ENCODE data around the gene THAP4. TPM values are rescaled to one million over a fixed set of nuclear protein-coding genes. Genes with fewer than 3 reads are reported as not detected.

THAP4 gene, protein sequence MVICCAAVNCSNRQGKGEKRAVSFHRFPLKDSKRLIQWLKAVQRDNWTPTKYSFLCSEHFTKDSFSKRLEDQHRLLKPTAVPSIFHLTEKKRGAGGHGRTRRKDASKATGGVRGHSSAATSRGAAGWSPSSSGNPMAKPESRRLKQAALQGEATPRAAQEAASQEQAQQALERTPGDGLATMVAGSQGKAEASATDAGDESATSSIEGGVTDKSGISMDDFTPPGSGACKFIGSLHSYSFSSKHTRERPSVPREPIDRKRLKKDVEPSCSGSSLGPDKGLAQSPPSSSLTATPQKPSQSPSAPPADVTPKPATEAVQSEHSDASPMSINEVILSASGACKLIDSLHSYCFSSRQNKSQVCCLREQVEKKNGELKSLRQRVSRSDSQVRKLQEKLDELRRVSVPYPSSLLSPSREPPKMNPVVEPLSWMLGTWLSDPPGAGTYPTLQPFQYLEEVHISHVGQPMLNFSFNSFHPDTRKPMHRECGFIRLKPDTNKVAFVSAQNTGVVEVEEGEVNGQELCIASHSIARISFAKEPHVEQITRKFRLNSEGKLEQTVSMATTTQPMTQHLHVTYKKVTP
- total RNA-seq, result 31.9 and 35.3 TPM in 2 replicates

DNA sequence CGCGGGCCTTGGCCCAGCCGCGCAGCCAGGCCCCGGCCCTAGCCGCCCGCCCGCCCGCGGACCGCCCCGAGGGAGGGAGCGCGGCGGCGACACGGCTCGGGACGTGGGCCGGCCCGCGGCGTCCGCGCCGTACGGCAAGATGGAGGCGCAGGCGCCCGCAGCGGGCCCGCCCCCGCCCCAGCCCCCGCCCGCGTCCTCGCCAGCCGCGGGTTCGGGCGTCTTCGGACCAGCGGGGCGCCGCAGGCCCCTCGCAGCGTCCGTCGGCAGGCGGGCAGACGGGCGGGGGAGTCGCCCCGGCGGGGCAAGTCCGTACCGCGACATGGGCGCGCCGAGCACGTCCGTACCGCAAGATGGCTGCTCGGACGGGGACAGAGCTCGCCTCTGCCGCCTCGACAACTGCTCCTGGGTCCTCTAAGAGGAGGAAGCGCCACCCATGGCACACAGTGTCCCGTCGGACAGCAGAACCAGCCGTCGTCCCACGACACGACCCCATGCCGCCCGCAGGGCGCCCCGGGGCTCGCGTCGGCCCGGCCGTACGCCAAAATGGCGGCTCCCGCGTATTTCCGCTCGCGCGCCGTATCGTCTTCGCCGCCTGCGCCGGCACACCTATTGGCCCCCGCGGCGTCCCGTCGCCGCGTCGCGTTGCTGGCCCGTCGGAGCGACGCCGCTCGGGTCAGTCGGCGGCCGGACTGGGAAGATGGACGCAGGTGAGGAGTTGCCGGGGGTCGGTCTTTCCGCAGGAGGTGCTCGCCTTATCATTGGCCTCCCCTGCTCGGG, at the start of gene THAP4, which contains the start of gene ATG4B:
Gene THAP4 (minus strand): TSS at position 141 of the 777 bp plus-strand sequence. CDS start 141 bp downstream, outside the sequence.
Gene ATG4B (plus strand): TSS at position 676 of the 777 bp plus-strand sequence. CDS start 22 bp downstream, at position 698.

DNA sequence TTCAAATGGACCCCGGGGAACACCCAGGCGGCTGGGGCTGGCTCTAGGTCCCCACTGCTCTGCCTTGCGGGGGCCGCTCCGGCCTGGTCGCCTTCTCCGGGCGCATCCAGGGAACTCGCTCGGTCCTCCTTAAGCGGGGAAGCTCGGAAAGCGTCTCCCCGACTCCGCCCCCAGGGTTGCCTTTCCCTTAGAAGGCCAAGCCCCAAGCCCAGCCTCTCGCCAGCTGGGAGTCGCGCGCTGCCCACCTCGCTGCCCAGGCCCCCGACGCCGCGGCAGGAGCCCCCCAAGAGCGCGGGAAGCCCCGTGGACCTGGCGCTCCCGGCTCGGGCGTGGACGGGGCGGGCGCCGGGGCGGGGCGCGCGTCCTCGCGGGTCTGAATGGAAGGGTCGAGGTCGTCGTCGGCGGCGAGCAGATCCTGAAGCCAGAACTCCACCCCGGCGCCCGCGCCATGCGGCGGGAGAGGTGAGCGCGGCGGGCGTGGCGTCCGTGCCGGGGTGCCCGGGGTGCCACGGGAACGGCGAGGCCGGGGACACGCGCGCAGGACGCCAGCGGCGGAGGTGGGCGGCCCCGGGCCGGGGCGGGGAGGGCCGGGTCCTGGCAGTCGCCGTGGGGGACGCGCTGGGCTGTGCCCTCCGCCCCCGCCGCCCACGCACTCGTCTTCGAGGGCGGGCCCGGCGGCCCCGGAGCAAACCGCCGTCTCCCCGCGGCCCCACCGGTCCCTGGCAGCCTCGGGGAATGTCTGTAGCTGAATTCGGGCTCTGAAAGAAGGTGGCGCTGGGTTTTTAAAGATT, 78.2 kb downstream of the THAP4 start, which contains the start of gene BOK:
Gene BOK (plus strand): TSS at position 214 of the 791 bp plus-strand sequence. CDS start 739 bp downstream, outside the sequence.

Small RNA genes lying within 50 kb of the gene (small RNA-seq; reads per million reads assigned to genes)
- gene RNA5SP122, result 0.99 reads per million, percentile 42 among the genes with 10 or more reads in this experiment

Other genes with a start within 250 kb of the THAP4 start
- 127 and 135 TPM in 2 replicates for gene STK25, start 128.6 kb downstream of the THAP4 start, total RNA-seq
- 24.3 and 27.2 TPM in 2 replicates for gene BOK, start 78.4 kb downstream of the THAP4 start, total RNA-seq
- 45.7 and 47.6 TPM in 2 replicates for gene ATG4B, start 535 bp upstream of the THAP4 start, total RNA-seq
- 18.3 and 21.0 TPM in 2 replicates for gene DTYMK, start 49.7 kb upstream of the THAP4 start, total RNA-seq
- 11.8 and 13.1 TPM in 2 replicates for gene ING5, start 64.9 kb upstream of the THAP4 start, total RNA-seq
- gene D2HGDH, start 97.5 kb upstream of the THAP4 start, total RNA-seq, result 11.7 and 11.8 TPM in 2 replicates
- 0.26 TPM in 1 of 2 replicates, not detected in the other for gene GAL3ST2, start 139.7 kb upstream of the THAP4 start, total RNA-seq
- 0.11 TPM in 1 of 2 replicates, not detected in the other for gene NEU4, start 172.0 kb upstream of the THAP4 start, total RNA-seq
- not detected in 2 replicates for gene PDCD1, start 221.7 kb upstream of the THAP4 start, total RNA-seq
- not detected in 2 replicates for gene RTP5, start 232.6 kb upstream of the THAP4 start, total RNA-seq